K562 (cell line): Measurements from ENCODE around the gene DDHD1. TPM values are rescaled to one million over a fixed set of nuclear protein-coding genes. Genes with fewer than 3 reads are reported as not detected.

Experiments used
- EWSR1 ChIP-seq: fragments of 450-650 bp; IDR thresholded peaks from 2 replicates; pipeline ENCODE4 v1.6.1; 2018; ENCODE audit warnings: borderline replicate concordance, mild to moderate bottlenecking, low read depth, moderate library complexity; ENCODE audit not compliant: partially characterized antibody
- HDAC1 ChIP-seq, 2 experiments: fragments of 450-650 bp; IDR thresholded peaks; 2 replicates each; pipeline ENCODE4 v1.6.1; 2016 to 2017; ENCODE audit warnings: inconsistent platforms in 1 of 2, mild to moderate bottlenecking in 1 of 2, moderate library complexity in 1 of 2
- MCM5 ChIP-seq: fragments of 450-650 bp; IDR thresholded peaks from 2 replicates; pipeline ENCODE4 v1.6.1; 2016; ENCODE audit warnings: low read depth
- RHOXF2B ChIP-seq: fragments of 250-450 bp; sonication (Bioruptor Pico); conservative IDR thresholded peaks from 2 replicates; pipeline ENCODE4 v1.5.1; 2021
- ZBTB8A ChIP-seq: fragments of 450-650 bp; IDR thresholded peaks from 2 replicates; pipeline ENCODE4 v1.6.1; 2018; ENCODE audit warnings: mild to moderate bottlenecking, moderate library complexity; ENCODE audit not compliant: partially characterized antibody
- ZFX ChIP-seq: sonication (generic); formaldehyde crosslinking; IDR thresholded peaks from 2 replicates; pipeline ENCODE4 v1.8.0; 2022; ENCODE audit warnings: mild to moderate bottlenecking, missing genetic modification reagents, moderate library complexity
- ZKSCAN3 ChIP-seq: fragments of 250-450 bp; sonication (Bioruptor Pico); IDR thresholded peaks from 2 replicates; pipeline ENCODE4 v1.4.0; 2020
- ZNF57 ChIP-seq: fragments of 450-650 bp; formaldehyde crosslinking; IDR thresholded peaks from 2 replicates; pipeline ENCODE4 v1.4.0; 2020; ENCODE audit warnings: mild to moderate bottlenecking, moderate library complexity
- ZNF639 ChIP-seq, 2 experiments: fragments of 200-800 bp in 1 of 2; sonication (Bioruptor generic) in 1 of 2; sonication (generic) in 1 of 2; formaldehyde crosslinking in 1 of 2; IDR thresholded peaks in 1 of 2; conservative IDR thresholded peaks in 1 of 2; 2 replicates each; pipeline versions ENCODE4 v1.5.0 to v1.6.1; 2016 to 2020; ENCODE audit warnings: missing compliant biosample characterization in 1 of 2, missing genetic modification characterization in 1 of 2, missing genetic modification reagents in 1 of 2
- polyA plus RNA-seq, 8 experiments: library from polyadenylated mRNA; depleted of rRNA in 4 of 8; stranded (reverse) in 5 of 8; unstranded in 3 of 8; fragments of >200 nt; fragmentation: Nextera tagmentation in 2 of 8; fragmentation: Illumina TruSeq in 1 of 8; extraction: Ambion mirVana in 2 of 8; extraction: Trizol in 1 of 8; gene quantifications; 2 replicates each; pipeline versions ENCODE4 v1.2.1 to v1.2.3, GENCODE V29; 2011 to 2014; ENCODE audit warnings: inconsistent platforms in 1 of 8, missing spikeins in 1 of 8
- total RNA-seq, 7 experiments: library from RNA; depleted of rRNA in 6 of 7; stranded (reverse); fragments of >200 nt in 6 of 7; fragmentation: Illumina TruSeq in 2 of 7; extraction: Trizol in 2 of 7; gene quantifications; 2 replicates each; pipeline versions ENCODE4 v1.2.1 to v1.2.3, GENCODE V29; 2011 to 2021; ENCODE audit warnings: low replicate concordance in 1 of 7
- TF ChIP-seq, protein P1 (sequence below): fragments of 450-650 bp; IDR thresholded peaks from 2 replicates; pipeline ENCODE4 v1.6.1; 2016; ENCODE audit warnings: mild to moderate bottlenecking, moderate library complexity
- TF ChIP-seq, protein P2 (sequence below): fragments of 450-650 bp; IDR thresholded peaks from 2 replicates; pipeline ENCODE4 v1.6.1; 2014; ENCODE audit warnings: low read depth, mild to moderate bottlenecking, moderate library complexity, borderline replicate concordance

Gene DDHD1
- total and polyA plus RNA-seq, 9 of the 15 experiments (the other 6 are each of a cell fraction or from before 2014, with no cell fraction given): 1.2 to 12.3 (median 5.0) TPM

GRCh38 chr14:53152184-53152886 is 788 bp downstream of the DDHD1 start (continued):
- TF ChIP-seq, protein P1, sequence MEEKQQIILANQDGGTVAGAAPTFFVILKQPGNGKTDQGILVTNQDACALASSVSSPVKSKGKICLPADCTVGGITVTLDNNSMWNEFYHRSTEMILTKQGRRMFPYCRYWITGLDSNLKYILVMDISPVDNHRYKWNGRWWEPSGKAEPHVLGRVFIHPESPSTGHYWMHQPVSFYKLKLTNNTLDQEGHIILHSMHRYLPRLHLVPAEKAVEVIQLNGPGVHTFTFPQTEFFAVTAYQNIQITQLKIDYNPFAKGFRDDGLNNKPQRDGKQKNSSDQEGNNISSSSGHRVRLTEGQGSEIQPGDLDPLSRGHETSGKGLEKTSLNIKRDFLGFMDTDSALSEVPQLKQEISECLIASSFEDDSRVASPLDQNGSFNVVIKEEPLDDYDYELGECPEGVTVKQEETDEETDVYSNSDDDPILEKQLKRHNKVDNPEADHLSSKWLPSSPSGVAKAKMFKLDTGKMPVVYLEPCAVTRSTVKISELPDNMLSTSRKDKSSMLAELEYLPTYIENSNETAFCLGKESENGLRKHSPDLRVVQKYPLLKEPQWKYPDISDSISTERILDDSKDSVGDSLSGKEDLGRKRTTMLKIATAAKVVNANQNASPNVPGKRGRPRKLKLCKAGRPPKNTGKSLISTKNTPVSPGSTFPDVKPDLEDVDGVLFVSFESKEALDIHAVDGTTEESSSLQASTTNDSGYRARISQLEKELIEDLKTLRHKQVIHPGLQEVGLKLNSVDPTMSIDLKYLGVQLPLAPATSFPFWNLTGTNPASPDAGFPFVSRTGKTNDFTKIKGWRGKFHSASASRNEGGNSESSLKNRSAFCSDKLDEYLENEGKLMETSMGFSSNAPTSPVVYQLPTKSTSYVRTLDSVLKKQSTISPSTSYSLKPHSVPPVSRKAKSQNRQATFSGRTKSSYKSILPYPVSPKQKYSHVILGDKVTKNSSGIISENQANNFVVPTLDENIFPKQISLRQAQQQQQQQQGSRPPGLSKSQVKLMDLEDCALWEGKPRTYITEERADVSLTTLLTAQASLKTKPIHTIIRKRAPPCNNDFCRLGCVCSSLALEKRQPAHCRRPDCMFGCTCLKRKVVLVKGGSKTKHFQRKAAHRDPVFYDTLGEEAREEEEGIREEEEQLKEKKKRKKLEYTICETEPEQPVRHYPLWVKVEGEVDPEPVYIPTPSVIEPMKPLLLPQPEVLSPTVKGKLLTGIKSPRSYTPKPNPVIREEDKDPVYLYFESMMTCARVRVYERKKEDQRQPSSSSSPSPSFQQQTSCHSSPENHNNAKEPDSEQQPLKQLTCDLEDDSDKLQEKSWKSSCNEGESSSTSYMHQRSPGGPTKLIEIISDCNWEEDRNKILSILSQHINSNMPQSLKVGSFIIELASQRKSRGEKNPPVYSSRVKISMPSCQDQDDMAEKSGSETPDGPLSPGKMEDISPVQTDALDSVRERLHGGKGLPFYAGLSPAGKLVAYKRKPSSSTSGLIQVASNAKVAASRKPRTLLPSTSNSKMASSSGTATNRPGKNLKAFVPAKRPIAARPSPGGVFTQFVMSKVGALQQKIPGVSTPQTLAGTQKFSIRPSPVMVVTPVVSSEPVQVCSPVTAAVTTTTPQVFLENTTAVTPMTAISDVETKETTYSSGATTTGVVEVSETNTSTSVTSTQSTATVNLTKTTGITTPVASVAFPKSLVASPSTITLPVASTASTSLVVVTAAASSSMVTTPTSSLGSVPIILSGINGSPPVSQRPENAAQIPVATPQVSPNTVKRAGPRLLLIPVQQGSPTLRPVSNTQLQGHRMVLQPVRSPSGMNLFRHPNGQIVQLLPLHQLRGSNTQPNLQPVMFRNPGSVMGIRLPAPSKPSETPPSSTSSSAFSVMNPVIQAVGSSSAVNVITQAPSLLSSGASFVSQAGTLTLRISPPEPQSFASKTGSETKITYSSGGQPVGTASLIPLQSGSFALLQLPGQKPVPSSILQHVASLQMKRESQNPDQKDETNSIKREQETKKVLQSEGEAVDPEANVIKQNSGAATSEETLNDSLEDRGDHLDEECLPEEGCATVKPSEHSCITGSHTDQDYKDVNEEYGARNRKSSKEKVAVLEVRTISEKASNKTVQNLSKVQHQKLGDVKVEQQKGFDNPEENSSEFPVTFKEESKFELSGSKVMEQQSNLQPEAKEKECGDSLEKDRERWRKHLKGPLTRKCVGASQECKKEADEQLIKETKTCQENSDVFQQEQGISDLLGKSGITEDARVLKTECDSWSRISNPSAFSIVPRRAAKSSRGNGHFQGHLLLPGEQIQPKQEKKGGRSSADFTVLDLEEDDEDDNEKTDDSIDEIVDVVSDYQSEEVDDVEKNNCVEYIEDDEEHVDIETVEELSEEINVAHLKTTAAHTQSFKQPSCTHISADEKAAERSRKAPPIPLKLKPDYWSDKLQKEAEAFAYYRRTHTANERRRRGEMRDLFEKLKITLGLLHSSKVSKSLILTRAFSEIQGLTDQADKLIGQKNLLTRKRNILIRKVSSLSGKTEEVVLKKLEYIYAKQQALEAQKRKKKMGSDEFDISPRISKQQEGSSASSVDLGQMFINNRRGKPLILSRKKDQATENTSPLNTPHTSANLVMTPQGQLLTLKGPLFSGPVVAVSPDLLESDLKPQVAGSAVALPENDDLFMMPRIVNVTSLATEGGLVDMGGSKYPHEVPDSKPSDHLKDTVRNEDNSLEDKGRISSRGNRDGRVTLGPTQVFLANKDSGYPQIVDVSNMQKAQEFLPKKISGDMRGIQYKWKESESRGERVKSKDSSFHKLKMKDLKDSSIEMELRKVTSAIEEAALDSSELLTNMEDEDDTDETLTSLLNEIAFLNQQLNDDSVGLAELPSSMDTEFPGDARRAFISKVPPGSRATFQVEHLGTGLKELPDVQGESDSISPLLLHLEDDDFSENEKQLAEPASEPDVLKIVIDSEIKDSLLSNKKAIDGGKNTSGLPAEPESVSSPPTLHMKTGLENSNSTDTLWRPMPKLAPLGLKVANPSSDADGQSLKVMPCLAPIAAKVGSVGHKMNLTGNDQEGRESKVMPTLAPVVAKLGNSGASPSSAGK: peak; percentile 55
- TF ChIP-seq ZNF639 (CRISPR knock-in tag; conservative IDR thresholded peaks at IDR 0.05 in 1 of 2, IDR thresholded peaks at IDR 0.05 in 1 of 2): no peak
- no peak for TF ChIP-seq EWSR1
- TF ChIP-seq ZKSCAN3: no peak
- no peak for TF ChIP-seq MCM5
- no peak for TF ChIP-seq RHOXF2B (CRISPR knock-in tag)
- TF ChIP-seq HDAC1 (IDR thresholded peaks at IDR 0.05): no peak
- TF ChIP-seq, protein P2, sequence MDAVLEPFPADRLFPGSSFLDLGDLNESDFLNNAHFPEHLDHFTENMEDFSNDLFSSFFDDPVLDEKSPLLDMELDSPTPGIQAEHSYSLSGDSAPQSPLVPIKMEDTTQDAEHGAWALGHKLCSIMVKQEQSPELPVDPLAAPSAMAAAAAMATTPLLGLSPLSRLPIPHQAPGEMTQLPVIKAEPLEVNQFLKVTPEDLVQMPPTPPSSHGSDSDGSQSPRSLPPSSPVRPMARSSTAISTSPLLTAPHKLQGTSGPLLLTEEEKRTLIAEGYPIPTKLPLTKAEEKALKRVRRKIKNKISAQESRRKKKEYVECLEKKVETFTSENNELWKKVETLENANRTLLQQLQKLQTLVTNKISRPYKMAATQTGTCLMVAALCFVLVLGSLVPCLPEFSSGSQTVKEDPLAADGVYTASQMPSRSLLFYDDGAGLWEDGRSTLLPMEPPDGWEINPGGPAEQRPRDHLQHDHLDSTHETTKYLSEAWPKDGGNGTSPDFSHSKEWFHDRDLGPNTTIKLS: no peak
- no peak for TF ChIP-seq ZBTB8A
- peak; percentile 59 for TF ChIP-seq ZFX
- no peak for TF ChIP-seq ZNF57 (CRISPR knock-in tag)
